ENCODE results near the gene ARL14. TPM values are rescaled to one million over a fixed set of nuclear protein-coding genes. Genes with fewer than 3 reads are reported as not detected.

The ARL14 gene
- total RNA-seq, 2 donors from 2014 or later = 2.3 to 8.8 TPM

DNA sequence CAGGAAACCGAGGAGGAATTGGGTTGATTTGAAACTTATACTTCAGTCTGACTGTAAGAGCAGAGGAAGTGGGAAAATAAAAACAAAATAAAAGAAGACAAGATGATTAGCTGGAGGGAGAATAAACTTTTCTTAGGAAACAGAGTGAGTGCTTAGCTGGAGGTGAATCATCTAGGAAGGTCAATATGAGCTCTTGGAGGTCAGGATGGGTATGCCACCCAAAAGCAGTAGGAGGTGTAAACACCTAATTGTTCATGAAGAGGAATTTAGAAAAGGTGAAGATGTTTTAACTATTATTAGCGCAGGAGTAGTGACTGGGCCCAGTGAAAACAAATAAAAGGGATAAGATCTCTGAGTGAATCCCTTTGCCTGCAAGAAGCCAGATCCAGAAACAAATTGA, 39.9 kb upstream of the ARL14 start:
- TF ChIP-seq POLR2A (IDR thresholded peaks at IDR 0.05) = no peak
- TF ChIP-seq, protein P1, sequence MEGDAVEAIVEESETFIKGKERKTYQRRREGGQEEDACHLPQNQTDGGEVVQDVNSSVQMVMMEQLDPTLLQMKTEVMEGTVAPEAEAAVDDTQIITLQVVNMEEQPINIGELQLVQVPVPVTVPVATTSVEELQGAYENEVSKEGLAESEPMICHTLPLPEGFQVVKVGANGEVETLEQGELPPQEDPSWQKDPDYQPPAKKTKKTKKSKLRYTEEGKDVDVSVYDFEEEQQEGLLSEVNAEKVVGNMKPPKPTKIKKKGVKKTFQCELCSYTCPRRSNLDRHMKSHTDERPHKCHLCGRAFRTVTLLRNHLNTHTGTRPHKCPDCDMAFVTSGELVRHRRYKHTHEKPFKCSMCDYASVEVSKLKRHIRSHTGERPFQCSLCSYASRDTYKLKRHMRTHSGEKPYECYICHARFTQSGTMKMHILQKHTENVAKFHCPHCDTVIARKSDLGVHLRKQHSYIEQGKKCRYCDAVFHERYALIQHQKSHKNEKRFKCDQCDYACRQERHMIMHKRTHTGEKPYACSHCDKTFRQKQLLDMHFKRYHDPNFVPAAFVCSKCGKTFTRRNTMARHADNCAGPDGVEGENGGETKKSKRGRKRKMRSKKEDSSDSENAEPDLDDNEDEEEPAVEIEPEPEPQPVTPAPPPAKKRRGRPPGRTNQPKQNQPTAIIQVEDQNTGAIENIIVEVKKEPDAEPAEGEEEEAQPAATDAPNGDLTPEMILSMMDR (IDR thresholded peaks at IDR 0.05) = no peak
- Histone ChIP-seq H3K36me3 (replicated peaks in 1 of 2; ENCODE audit: insufficient read depth in 1 of 2, low read depth in 2 of 2) (no peaks in the 10 kb centered on the region), H3K4me1 (no peaks in the 10 kb centered on the region), H3K27me3 (no peaks in the 10 kb centered on the region), H3K27ac (no peak overlapping the region), H3K4me3 (no peak overlapping the region), H3K9me3 (no peaks in the 10 kb centered on the region)
- WGBS, 2 donors = 78 to 81% methylated on average over 2 of the region's 2 CpGs
- DNase-seq (no peak), ATAC-seq (no peak)
- intact Hi-C loops (cut with DNase I) = no loop called here

DNA sequence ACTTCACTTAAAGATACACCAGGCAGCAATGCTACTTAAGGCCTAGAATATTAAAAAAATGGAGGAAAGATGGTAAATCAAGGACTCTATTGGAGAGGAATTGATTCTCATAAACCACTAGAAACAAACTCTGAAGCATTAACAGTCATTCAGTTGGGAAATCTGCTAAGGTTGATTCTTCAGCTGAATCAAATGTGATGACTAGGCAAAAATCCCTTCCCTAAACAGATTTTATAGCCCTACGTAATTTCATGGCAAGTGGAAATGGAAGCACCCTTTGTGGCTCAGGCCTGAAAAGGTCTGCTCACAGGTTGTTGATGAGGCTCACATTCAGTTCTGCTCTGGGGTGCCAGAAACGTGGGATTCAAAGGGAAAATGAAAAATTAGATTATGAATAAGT, 38.8 kb upstream of the ARL14 start:
- TF ChIP-seq POLR2A (IDR thresholded peaks at IDR 0.05) = no peak
- TF ChIP-seq, protein P1 (IDR thresholded peaks at IDR 0.05) = no peak
- 58 to 61% methylated on average over 2 of the region's 2 CpGs for WGBS, 2 donors

DNA sequence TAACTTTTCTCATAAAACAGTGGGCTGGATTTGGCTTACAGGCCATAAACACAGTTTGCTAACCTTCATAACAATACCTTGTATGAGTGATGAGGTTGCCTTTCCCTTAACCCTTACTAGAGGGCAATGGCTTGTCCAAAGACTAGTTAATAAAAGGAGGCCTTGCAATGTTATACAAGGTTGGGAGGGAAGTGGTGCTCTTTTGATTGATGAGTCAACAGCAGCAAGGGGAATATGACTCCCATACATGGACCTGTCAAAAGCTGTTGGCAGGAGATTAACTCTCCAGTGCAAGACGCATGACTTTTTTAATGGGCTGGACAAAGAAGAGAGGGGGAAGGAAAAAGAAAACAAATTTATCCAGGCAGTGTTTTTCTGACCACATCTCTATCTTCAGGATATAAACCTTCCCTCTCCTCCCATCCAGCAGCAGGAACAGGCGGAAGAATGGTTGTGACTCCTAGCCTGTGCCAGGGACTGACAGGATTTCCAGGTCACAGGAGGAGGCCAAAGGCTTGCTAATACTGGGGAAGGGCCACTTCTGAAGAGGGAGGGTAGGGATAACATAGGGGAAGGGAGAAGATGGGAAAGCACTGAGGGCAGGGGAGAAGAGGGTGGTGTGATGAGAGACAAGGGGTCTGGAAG, 35.2 kb upstream of the ARL14 start:
- Histone ChIP-seq H3K9me3 (no peaks in the 10 kb centered on the region), H3K27ac (no peak overlapping the region), H3K4me1 (no peaks in the 10 kb centered on the region), H3K36me3 (replicated peaks in 1 of 2; ENCODE audit: insufficient read depth in 1 of 2, low read depth in 2 of 2) (no peaks in the 10 kb centered on the region), H3K4me3 (no peak overlapping the region), H3K27me3 (no peaks in the 10 kb centered on the region)
- intact Hi-C loops (cut with DNase I) = no loop called here
- DNase-seq (no peak), ATAC-seq (no peak)
- TF ChIP-seq, protein P1 (IDR thresholded peaks at IDR 0.05) = no peak
- TF ChIP-seq POLR2A (IDR thresholded peaks at IDR 0.05) = no peak
- WGBS, 2 donors = 63 to 79% methylated on average over 2 of the region's 2 CpGs

More for the DNA sequence above, 38.8 kb upstream of the ARL14 start:
- H3K27ac ChIP-seq = no peak overlapping the region
- H3K4me1 ChIP-seq = no peaks in the 10 kb centered on the region
- no peaks in the 10 kb centered on the region for H3K36me3 ChIP-seq (replicated peaks in 1 of 2; ENCODE audit: insufficient read depth in 1 of 2, low read depth in 2 of 2)
- no peak overlapping the region for H3K4me3 ChIP-seq
- no peaks in the 10 kb centered on the region for H3K27me3 ChIP-seq
- H3K9me3 ChIP-seq = no peaks in the 10 kb centered on the region
- DNase-seq = no peak
- no peak for ATAC-seq
- intact Hi-C loops (cut with DNase I) = no loop called here

DNA sequence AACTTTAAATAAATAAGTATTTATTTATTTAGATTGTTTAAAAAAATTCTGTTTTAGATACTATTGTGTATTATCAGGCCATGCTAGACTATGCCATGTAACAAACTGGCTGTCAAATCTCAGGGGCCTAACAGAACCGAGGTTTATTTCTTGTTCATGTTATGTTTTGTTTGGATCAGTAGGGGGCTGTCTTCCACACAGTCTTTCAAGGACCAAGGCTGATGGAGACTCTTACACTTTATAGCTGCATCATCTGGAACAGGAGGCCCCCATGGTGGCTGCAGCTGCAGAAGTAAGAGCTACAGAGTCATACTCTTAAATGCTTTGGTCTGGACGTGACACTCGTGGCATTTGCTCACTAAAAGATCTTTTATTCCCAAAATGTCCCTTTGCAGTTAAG, 33.0 kb upstream of the ARL14 start:
- 79 to 86% methylated on average over 3 of the region's 3 CpGs for WGBS, 2 donors
- DNase-seq (no peak), ATAC-seq (no peak)
- Histone ChIP-seq H3K9me3 (no peaks in the 10 kb centered on the region), H3K27ac (no peak overlapping the region), H3K4me1 (no peaks in the 10 kb centered on the region), H3K36me3 (replicated peaks in 1 of 2; ENCODE audit: insufficient read depth in 1 of 2, low read depth in 2 of 2) (no peaks in the 10 kb centered on the region), H3K4me3 (no peak overlapping the region), H3K27me3 (no peaks in the 10 kb centered on the region)
- intact Hi-C loops (cut with DNase I) = no loop called here
- TF ChIP-seq, protein P1 (IDR thresholded peaks at IDR 0.05) = peak in 1 of 7 experiments; percentile 24
- TF ChIP-seq POLR2A (IDR thresholded peaks at IDR 0.05) = no peak

DNA sequence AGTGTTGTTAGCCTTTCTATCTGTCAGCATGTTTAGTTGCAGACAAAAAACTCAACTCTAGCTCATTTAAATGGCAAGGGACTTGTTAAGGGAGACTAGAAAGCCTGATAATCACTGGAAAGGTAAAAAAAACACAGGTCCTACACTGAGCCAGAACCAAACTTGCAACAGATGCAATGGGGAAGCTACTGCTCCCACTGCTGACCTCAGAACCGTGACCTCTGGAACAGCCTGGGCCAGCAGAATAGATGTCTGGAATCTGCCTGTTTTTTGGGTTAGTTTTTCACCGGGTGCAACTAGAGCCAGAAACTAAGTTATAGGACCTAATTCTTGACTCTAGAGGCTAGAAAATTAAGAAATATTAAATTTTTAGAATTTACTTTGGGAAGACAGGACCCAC, 32.5 kb upstream of the ARL14 start:
- intact Hi-C loops (cut with DNase I) = no loop called here
- WGBS, 2 donors = 75 to 92% methylated on average over 2 of the region's 2 CpGs
- TF ChIP-seq POLR2A (IDR thresholded peaks at IDR 0.05) = no peak
- TF ChIP-seq, protein P1 (IDR thresholded peaks at IDR 0.05) = no peak
- no peak for ATAC-seq
- Histone ChIP-seq H3K4me1 (no peaks in the 10 kb centered on the region), H3K27ac (no peak overlapping the region), H3K9me3 (no peaks in the 10 kb centered on the region), H3K36me3 (replicated peaks in 1 of 2; ENCODE audit: insufficient read depth in 1 of 2, low read depth in 2 of 2) (no peaks in the 10 kb centered on the region), H3K27me3 (no peaks in the 10 kb centered on the region), H3K4me3 (no peak overlapping the region)
- no peak for DNase-seq

All from body of pancreas (tissue), 4 donors.